Skeletal muscle satellite cell (primary cell): Measurements from ENCODE around the gene FAM181B.

Experiments
- small RNA-seq: library from RNA; depleted of rRNA; stranded (forward); fragments of <200 nt; gene quantifications from one replicate; pipeline ENCODE3, GENCODE V24; 2012

Gene FAM181B

Small RNAs within 50 kb of the gene (small RNA-seq; reads per million reads assigned to genes)
- gene RPS28P7, result 0.49 reads per million
